HG03565 (cell line): ENCODE data around the gene ZFYVE28.

Experiments used
- ATAC-seq: cut with Tn5 transposase; IDR thresholded peaks from one replicate; pipeline ENCODE4 v1.9.1; 2021; ENCODE audit warnings: mild to moderate bottlenecking, moderate library complexity; ENCODE audit not compliant: unreplicated experiment

The ZFYVE28 gene

GRCh38 chr4:2291705-2292645, 126.5 kb downstream of the ZFYVE28 start:
- ATAC-seq, result no peak

- no peak for ATAC-seq
Measured at GRCh38 chr4:2290974-2291704, 127.3 kb downstream of the ZFYVE28 start.

GRCh38 chr4:2290488-2290887, 128.0 kb downstream of the ZFYVE28 start:
- ATAC-seq, result no peak

GRCh38 chr4:2289955-2290333, 128.5 kb downstream of the ZFYVE28 start:
- ATAC-seq, result no peak

- ATAC-seq, result no peak
Measured at GRCh38 chr4:2289311-2289954, 129.0 kb downstream of the ZFYVE28 start.

- ATAC-seq, result no peak
Measured at GRCh38 chr4:2288051-2288541, 130.3 kb downstream of the ZFYVE28 start.

- ATAC-seq, result no peak
Measured at GRCh38 chr4:2287594-2287915, 130.9 kb downstream of the ZFYVE28 start.

- no peak for ATAC-seq
Measured at GRCh38 chr4:2286904-2287593, 131.4 kb downstream of the ZFYVE28 start.

GRCh38 chr4:2285613-2286381, 132.6 kb downstream of the ZFYVE28 start:
- no peak for ATAC-seq

GRCh38 chr4:2284934-2285612, 133.4 kb downstream of the ZFYVE28 start:
- no peak for ATAC-seq

GRCh38 chr4:2284161-2284933, 134.1 kb downstream of the ZFYVE28 start:
- ATAC-seq, result no peak

- ATAC-seq, result no peak
Measured at GRCh38 chr4:2283199-2283711, 135.2 kb downstream of the ZFYVE28 start.

- ATAC-seq, result peak; percentile 56
Measured at GRCh38 chr4:2281575-2282343, 136.7 kb downstream of the ZFYVE28 start.

- ATAC-seq, result no peak
Measured at GRCh38 chr4:2280531-2281300, 137.7 kb downstream of the ZFYVE28 start.

- no peak for ATAC-seq
Measured at GRCh38 chr4:2277956-2278355, 140.5 kb downstream of the ZFYVE28 start.

- ATAC-seq, result no peak
Measured at GRCh38 chr4:2276581-2277325, 141.7 kb downstream of the ZFYVE28 start.
